D721Med (cell line): ENCODE results near the gene CD99L2.

Source experiments
- DNase-seq: peaks from one replicate; pipeline ENCODE4 v3.0.0; 2011; ENCODE audit warnings: low spot score; ENCODE audit not compliant: insufficient read length
- FAIRE-seq: peaks from 2 replicates; lab custom pipeline; 2011; peaks lifted over from hg19 to GRCh38; lab: Jason Lieb, UNC
- TF ChIP-seq, protein P1 (sequence below): IDR thresholded peaks from 2 replicates; pipeline ENCODE4 v1.5.1; 2012; ENCODE audit warnings: mild to moderate bottlenecking, control low read depth; ENCODE audit not compliant: insufficient read depth; ENCODE audit errors: missing control alignments

Gene CD99L2

DNA sequence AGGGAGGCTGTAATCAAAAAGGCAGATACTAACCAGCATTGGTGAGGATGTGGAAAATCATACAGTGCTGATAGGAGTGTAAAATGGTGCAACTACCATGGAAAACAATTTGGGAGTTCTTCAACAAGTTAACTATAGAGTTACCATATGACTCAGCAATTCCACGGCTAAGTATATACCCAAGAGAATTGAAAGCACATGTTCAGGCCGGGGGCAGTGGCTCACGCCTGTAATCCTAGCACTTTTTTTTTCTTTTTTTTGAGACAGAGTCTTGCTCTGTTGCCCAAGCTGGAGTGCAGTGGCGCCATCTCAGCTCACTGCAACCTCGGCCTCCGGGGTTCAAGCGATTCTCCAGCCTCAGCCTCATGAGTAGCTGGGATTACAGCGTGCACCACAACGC, 15.0 kb upstream of the CD99L2 start:
- TF ChIP-seq, protein P1, sequence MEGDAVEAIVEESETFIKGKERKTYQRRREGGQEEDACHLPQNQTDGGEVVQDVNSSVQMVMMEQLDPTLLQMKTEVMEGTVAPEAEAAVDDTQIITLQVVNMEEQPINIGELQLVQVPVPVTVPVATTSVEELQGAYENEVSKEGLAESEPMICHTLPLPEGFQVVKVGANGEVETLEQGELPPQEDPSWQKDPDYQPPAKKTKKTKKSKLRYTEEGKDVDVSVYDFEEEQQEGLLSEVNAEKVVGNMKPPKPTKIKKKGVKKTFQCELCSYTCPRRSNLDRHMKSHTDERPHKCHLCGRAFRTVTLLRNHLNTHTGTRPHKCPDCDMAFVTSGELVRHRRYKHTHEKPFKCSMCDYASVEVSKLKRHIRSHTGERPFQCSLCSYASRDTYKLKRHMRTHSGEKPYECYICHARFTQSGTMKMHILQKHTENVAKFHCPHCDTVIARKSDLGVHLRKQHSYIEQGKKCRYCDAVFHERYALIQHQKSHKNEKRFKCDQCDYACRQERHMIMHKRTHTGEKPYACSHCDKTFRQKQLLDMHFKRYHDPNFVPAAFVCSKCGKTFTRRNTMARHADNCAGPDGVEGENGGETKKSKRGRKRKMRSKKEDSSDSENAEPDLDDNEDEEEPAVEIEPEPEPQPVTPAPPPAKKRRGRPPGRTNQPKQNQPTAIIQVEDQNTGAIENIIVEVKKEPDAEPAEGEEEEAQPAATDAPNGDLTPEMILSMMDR: no peak
- DNase-seq (no peak), FAIRE-seq (no peak)

DNA sequence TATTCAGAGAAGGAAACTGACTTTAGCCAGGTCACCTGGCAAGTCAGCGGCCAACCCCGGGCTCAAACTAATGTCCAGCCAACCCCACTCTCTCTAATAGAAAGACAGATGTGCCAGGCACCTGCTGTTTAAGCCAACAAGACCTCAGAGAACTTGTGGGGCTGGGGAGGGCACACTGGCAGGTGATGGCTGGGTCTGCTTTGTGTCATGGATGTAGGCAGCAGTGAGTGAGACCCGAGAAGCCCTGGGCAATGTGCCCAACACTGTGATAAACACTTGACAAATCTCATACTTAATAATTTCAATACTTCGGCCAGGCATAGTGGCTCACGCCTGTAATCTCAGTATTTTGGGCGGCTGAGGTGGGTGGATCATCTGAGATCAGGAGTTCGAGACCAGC, 9.0 kb upstream of the CD99L2 start:
- TF ChIP-seq, protein P1: no peak
- no peak for FAIRE-seq
- no peak for DNase-seq

DNA sequence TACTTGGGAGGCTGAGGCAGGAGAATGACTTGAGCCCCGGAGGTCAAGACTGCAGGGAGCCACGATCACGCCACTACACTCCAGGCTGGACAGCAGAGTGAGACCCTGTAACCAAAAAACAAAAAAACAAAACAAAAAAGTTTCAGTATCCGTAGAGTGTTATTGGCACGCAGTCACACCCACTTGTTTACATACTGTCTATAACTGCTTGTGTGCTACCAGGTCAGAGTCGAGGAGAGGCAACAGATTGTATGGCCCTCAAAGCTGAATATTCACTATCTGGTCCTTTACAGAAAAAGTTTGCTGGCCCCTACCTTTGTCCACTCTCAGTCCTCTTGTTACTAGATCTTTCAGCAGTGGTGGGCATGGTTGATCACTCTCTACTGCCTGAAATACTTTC, 8.2 kb upstream of the CD99L2 start:
- FAIRE-seq (no peak), DNase-seq (no peak)
- TF ChIP-seq, protein P1: no peak

DNA sequence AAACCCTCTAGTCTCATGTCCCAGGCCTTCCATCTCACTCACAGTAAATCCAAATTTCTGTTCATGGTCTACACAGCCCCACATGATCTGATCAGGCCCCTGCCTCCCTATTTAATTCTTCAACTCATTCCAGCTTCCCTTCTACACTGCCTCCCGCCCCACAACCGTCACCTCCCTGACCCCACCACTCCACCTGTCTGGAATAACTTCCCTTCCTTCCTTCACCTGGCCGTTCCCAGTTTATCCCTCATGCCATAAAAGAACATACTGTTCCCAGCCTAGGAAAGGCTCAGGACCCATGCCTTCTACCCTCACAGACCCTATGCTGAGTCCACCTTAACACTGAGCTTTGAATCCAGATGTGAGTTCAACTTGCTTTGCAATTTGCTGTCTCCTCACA, 6.8 kb upstream of the CD99L2 start:
- TF ChIP-seq, protein P1: no peak
- FAIRE-seq (no peak), DNase-seq (no peak)

DNA sequence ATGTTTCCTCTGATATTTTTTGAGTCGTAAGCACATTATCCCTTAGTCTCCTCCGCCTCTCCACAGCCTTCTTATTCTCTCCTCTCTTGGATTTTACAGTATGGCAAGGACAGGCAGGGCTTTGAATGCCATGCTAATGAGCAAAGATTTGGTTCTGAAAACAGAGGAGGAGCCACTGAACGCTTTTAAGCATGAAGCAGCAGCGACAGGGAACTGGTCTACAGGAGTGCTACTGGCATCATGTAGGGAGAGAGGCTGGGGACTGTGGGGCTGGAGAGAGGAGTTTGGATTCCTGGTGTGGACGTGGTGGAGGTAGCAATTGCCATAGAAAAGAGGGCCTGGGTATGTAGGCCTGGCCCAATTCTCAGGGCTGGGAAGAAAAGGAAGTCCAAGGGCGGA, 4.6 kb upstream of the CD99L2 start:
- DNase-seq: no peak
- FAIRE-seq: no peak
- TF ChIP-seq, protein P1: no peak

DNA sequence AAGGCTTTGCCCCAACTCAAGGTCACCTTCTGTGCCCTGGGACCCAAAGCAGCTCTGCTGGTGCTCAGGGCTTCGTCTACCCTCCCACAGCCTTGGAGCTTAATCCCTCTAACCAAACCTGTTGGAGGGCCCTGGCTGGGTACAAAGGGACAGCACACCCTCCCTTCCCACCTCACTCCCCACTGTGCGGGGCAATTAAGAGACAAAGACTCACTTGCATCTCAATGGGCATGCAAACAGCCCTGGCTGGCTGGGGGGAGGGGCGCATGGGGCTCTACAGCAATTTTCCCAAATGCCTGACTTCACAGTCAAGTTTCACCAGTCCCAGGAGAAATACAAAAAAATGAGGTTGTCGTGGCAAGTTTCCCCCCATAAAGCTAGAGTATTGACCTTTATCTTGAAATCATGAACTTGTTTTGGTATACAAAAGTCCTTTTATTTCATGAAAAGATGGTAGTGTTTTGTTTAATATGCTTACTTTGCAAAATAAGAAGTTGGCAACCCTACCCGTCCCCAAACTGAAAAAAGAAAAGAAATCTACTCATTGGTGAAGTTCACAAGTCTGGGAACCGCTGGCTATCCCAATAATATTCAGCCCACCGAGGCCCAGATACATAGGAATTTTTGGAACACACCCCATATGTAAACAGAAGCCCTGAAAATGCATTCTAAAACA, 4.1 kb upstream of the CD99L2 start:
- TF ChIP-seq, protein P1: no peak
- no peak for FAIRE-seq
- DNase-seq: no peak

DNA sequence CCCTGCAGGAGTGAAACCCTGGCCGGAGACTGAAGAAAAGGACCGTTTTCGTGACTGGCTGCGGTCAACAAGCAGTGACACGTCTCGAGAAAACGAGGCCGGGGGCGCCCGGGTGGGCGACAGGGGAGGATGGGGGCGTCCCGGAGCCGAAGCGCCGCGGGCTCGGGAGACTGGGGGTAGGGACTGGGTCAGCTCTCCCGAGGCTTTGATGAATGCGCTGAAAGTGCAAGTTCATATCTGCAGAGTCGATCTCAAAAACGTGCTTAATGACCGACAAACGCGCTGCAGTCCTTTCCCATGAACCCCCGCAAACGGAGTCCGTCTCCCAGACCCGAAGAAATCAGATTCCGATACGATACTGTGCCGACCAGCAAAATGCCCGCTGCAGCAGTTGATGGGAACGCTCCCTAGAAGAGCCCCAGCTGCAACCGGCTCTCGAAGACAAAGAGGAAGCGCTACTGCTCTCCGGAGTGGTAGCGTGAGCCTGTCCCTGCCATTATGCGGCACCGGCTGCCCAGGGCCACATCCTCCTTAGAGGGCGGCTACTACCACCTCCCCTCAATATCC, 806 bp upstream of the CD99L2 start:
- DNase-seq: no peak
- TF ChIP-seq, protein P1: no peak
- FAIRE-seq: no peak
